K562 (cell line): Measurements from ENCODE around the gene COL20A1. TPM values are rescaled to one million over a fixed set of nuclear protein-coding genes. Genes with fewer than 3 reads are reported as not detected.

Experiments
- CHD7 ChIP-seq: fragments of 200-600 bp; sonication (generic); IDR thresholded peaks from one replicate; pipeline ENCODE4 v1.6.1; 2012; ENCODE audit warnings: mild to moderate bottlenecking, low read depth, low read length, inconsistent platforms
- NR0B1 ChIP-seq: fragments of 450-650 bp; IDR thresholded peaks from one replicate; pipeline ENCODE4 v1.6.1; 2018; ENCODE audit warnings: mild to moderate bottlenecking, moderate library complexity; ENCODE audit not compliant: partially characterized antibody
- PREB ChIP-seq: sonication (generic); formaldehyde crosslinking; IDR thresholded peaks from 2 replicates; pipeline ENCODE4 v1.8.1; 2023; ENCODE audit warnings: mild to moderate bottlenecking, missing genetic modification reagents
- TCF7 ChIP-seq: sonication (generic); IDR thresholded peaks from 2 replicates; pipeline ENCODE4 v1.6.1; 2016; ENCODE audit warnings: antibody characterized with exemption, borderline replicate concordance
- ZNF407 ChIP-seq: fragments of 450-650 bp; IDR thresholded peaks from 2 replicates; pipeline ENCODE4 v1.6.1; 2016; ENCODE audit warnings: low read depth
- polyA plus RNA-seq, 8 experiments: library from polyadenylated mRNA; depleted of rRNA in 4 of 8; stranded (reverse) in 5 of 8; unstranded in 3 of 8; fragments of >200 nt; fragmentation: Nextera tagmentation in 2 of 8; fragmentation: Illumina TruSeq in 1 of 8; extraction: Ambion mirVana in 2 of 8; extraction: Trizol in 1 of 8; gene quantifications; 2 replicates each; pipeline versions ENCODE4 v1.2.1 to v1.2.3, GENCODE V29; 2011 to 2014; ENCODE audit warnings: inconsistent platforms in 1 of 8, missing spikeins in 1 of 8
- total RNA-seq, 7 experiments: library from RNA; depleted of rRNA in 6 of 7; stranded (reverse); fragments of >200 nt in 6 of 7; fragmentation: Illumina TruSeq in 2 of 7; extraction: Trizol in 2 of 7; gene quantifications; 2 replicates each; pipeline versions ENCODE4 v1.2.1 to v1.2.3, GENCODE V29; 2011 to 2021; ENCODE audit warnings: low replicate concordance in 1 of 7

COL20A1 gene
- total and polyA plus RNA-seq, 9 of the 15 experiments (the other 6 are each of a cell fraction or from before 2014, with no cell fraction given): not detected

- TF ChIP-seq CHD7 (no peak), TCF7 (no peak), NR0B1 (no peak), ZNF407 (no peak), PREB (CRISPR knock-in tag) (no peak)
Observed at GRCh38 chr20:63264000-63264399, 29.0 kb upstream of the COL20A1 start (continued).
